Measurements from ENCODE around the gene UBL4B.

The UBL4B gene

GRCh38 chr1:110067893-110068645 is 44.2 kb upstream of the UBL4B start:
- WGBS (ENCODE audit: insufficient coverage): 6% methylated on average over 65 of the region's 68 CpGs
- Histone ChIP-seq H3K9me3 (ENCODE audit: control extremely low read depth in 1 of 5, control insufficient read depth in 4 of 5, insufficient read depth in 2 of 5, low read depth in 1 of 5, low read length in 4 of 5) (no peaks in the 10 kb centered on the region), H3K4me1 (ENCODE audit: control extremely low read depth in 1 of 4, control insufficient read depth in 4 of 4, insufficient read depth in 4 of 4, low read length in 3 of 4) (peaks cover 0 to 36% (median 22%) of the 10 kb centered on the region in 4 experiments), H3K36me3 (ENCODE audit: control insufficient read depth in 4 of 4, insufficient read depth in 4 of 4, low read length in 3 of 4) (no peaks in the 10 kb centered on the region), H3K27ac (ENCODE audit: insufficient read depth in 1 of 2, low read depth in 1 of 2, low read length in 2 of 2, poor library complexity in 1 of 2, severe bottlenecking in 2 of 2) (no peak overlapping the region), H3K27me3 (replicated peaks in 2 of 5; ENCODE audit: control insufficient read depth in 4 of 5, insufficient read depth in 5 of 5, low read length in 4 of 5) (peaks cover 4 to 81% (median 51%) of the 10 kb centered on the region in 5 experiments), H3K4me3 (ENCODE audit: control insufficient read depth in 1 of 7, extremely low read depth in 1 of 7, insufficient read depth in 4 of 7, low read depth in 2 of 7, low read length in 6 of 7) (peak overlapping the region in 5 of 7 experiments; percentile 16 to 42 (median 38))
- ChIA-PET CTCF (interaction anchor here (1.3 to 6.7 kb wide), 5 partner anchors 8 to 37 kb away, joined by 5 to 44 read pairs (median 20); no protein-coding TSS in a partner anchor), POLR2A (no interaction called here)
- peak in 2 of 3 donors; percentile 40 to 57 for DNase-seq

- CTCF ChIA-PET: interaction anchor here (0.9 to 1.4 kb wide), 3 partner anchors 9 to 19 kb away, joined by 3 to 6 read pairs (median 5); no protein-coding TSS in a partner anchor
- POLR2A ChIA-PET: no interaction called here
- Histone ChIP-seq H3K27me3 (replicated peaks in 2 of 5; ENCODE audit: control insufficient read depth in 4 of 5, insufficient read depth in 5 of 5, low read length in 4 of 5) (peaks cover 8 to 89% (median 56%) of the 10 kb centered on the region in 5 experiments), H3K27ac (ENCODE audit: insufficient read depth in 1 of 2, low read depth in 1 of 2, low read length in 2 of 2, poor library complexity in 1 of 2, severe bottlenecking in 2 of 2) (no peak overlapping the region), H3K4me3 (ENCODE audit: control insufficient read depth in 1 of 7, extremely low read depth in 1 of 7, insufficient read depth in 4 of 7, low read depth in 2 of 7, low read length in 6 of 7) (peak overlapping the region in 4 of 7 experiments; percentile 4 to 42 (median 27)), H3K9me3 (ENCODE audit: control extremely low read depth in 1 of 5, control insufficient read depth in 4 of 5, insufficient read depth in 2 of 5, low read depth in 1 of 5, low read length in 4 of 5) (no peaks in the 10 kb centered on the region), H3K36me3 (ENCODE audit: control insufficient read depth in 4 of 4, insufficient read depth in 4 of 4, low read length in 3 of 4) (no peaks in the 10 kb centered on the region), H3K4me1 (ENCODE audit: control extremely low read depth in 1 of 4, control insufficient read depth in 4 of 4, insufficient read depth in 4 of 4, low read length in 3 of 4) (peaks cover 0 to 36% (median 22%) of the 10 kb centered on the region in 4 experiments)
- WGBS (ENCODE audit: insufficient coverage): 5% methylated on average over 54 of the region's 68 CpGs
- DNase-seq: peak; percentile 22 to 59 (median 56)
These were observed 43.4 kb upstream of the UBL4B start for GRCh38 chr1:110068646-110069403.

- no peaks in the 10 kb centered on the region for H3K9me3 ChIP-seq (ENCODE audit: control extremely low read depth in 1 of 5, control insufficient read depth in 4 of 5, insufficient read depth in 2 of 5, low read depth in 1 of 5, low read length in 4 of 5)
- ChIA-PET CTCF (interaction anchor here (0.9 to 1.4 kb wide), 3 partner anchors 10 to 19 kb away, joined by 3 to 6 read pairs (median 5); no protein-coding TSS in a partner anchor), POLR2A (no interaction called here)
- peak overlapping the region in 4 of 7 experiments; percentile 15 to 55 (median 42) for H3K4me3 ChIP-seq (ENCODE audit: control insufficient read depth in 1 of 7, extremely low read depth in 1 of 7, insufficient read depth in 4 of 7, low read depth in 2 of 7, low read length in 6 of 7)
- H3K27ac ChIP-seq (ENCODE audit: insufficient read depth in 1 of 2, low read depth in 1 of 2, low read length in 2 of 2, poor library complexity in 1 of 2, severe bottlenecking in 2 of 2): no peak overlapping the region
- peaks cover 8 to 94% (median 62%) of the 10 kb centered on the region in 5 experiments for H3K27me3 ChIP-seq (replicated peaks in 2 of 5; ENCODE audit: control insufficient read depth in 4 of 5, insufficient read depth in 5 of 5, low read length in 4 of 5)
- H3K4me1 ChIP-seq (ENCODE audit: control extremely low read depth in 1 of 4, control insufficient read depth in 4 of 4, insufficient read depth in 4 of 4, low read length in 3 of 4): peaks cover 0 to 36% (median 22%) of the 10 kb centered on the region in 4 experiments
- no peaks in the 10 kb centered on the region for H3K36me3 ChIP-seq (ENCODE audit: control insufficient read depth in 4 of 4, insufficient read depth in 4 of 4, low read length in 3 of 4)
- peak; percentile 18 to 67 (median 60) for DNase-seq
- 5% methylated on average over 54 of the region's 64 CpGs for WGBS (ENCODE audit: insufficient coverage)
These were observed 42.6 kb upstream of the UBL4B start for GRCh38 chr1:110069404-110070281.

GRCh38 chr1:110070282-110070669 is 42.0 kb upstream of the UBL4B start:
- H3K9me3 ChIP-seq (ENCODE audit: control extremely low read depth in 1 of 5, control insufficient read depth in 4 of 5, insufficient read depth in 2 of 5, low read depth in 1 of 5, low read length in 4 of 5): no peaks in the 10 kb centered on the region
- no peaks in the 10 kb centered on the region for H3K36me3 ChIP-seq (ENCODE audit: control insufficient read depth in 4 of 4, insufficient read depth in 4 of 4, low read length in 3 of 4)
- DNase-seq: peak in 1 of 3 donors; percentile 13
- CTCF ChIA-PET: interaction anchor here (1.4 to 10.2 kb wide), 3 partner anchors 11 to 36 kb away, joined by 6 to 58 read pairs (median 6); no protein-coding TSS in a partner anchor
- no peak overlapping the region for H3K27ac ChIP-seq (ENCODE audit: insufficient read depth in 1 of 2, low read depth in 1 of 2, low read length in 2 of 2, poor library complexity in 1 of 2, severe bottlenecking in 2 of 2)
- peaks cover 0 to 36% (median 22%) of the 10 kb centered on the region in 4 experiments for H3K4me1 ChIP-seq (ENCODE audit: control extremely low read depth in 1 of 4, control insufficient read depth in 4 of 4, insufficient read depth in 4 of 4, low read length in 3 of 4)
- H3K4me3 ChIP-seq (ENCODE audit: control insufficient read depth in 1 of 7, extremely low read depth in 1 of 7, insufficient read depth in 4 of 7, low read depth in 2 of 7, low read length in 6 of 7): peak overlapping the region in 4 of 7 experiments; percentile 15 to 55 (median 42)
- POLR2A ChIA-PET: no interaction called here
- WGBS (ENCODE audit: insufficient coverage): under 1% methylated on average over 36 of the region's 52 CpGs
- H3K27me3 ChIP-seq (replicated peaks in 2 of 5; ENCODE audit: control insufficient read depth in 4 of 5, insufficient read depth in 5 of 5, low read length in 4 of 5): peaks cover 8 to 94% (median 61%) of the 10 kb centered on the region in 5 experiments

- POLR2A ChIA-PET: no interaction called here
- Histone ChIP-seq H3K36me3 (ENCODE audit: control insufficient read depth in 4 of 4, insufficient read depth in 4 of 4, low read length in 3 of 4) (no peaks in the 10 kb centered on the region), H3K27ac (ENCODE audit: insufficient read depth in 1 of 2, low read depth in 1 of 2, low read length in 2 of 2, poor library complexity in 1 of 2, severe bottlenecking in 2 of 2) (no peak within 1 kb of the TSS), H3K4me3 (ENCODE audit: control insufficient read depth in 1 of 7, extremely low read depth in 1 of 7, insufficient read depth in 4 of 7, low read depth in 2 of 7, low read length in 6 of 7) (peak within 1 kb of the TSS in 4 of 7 experiments; percentile 15 to 55 (median 42)), H3K9me3 (ENCODE audit: control extremely low read depth in 1 of 5, control insufficient read depth in 4 of 5, insufficient read depth in 2 of 5, low read depth in 1 of 5, low read length in 4 of 5) (no peaks in the 10 kb centered on the region), H3K27me3 (replicated peaks in 2 of 5; ENCODE audit: control insufficient read depth in 4 of 5, insufficient read depth in 5 of 5, low read length in 4 of 5) (peaks cover 8 to 92% (median 58%) of the 10 kb centered on the region in 5 experiments), H3K4me1 (ENCODE audit: control extremely low read depth in 1 of 4, control insufficient read depth in 4 of 4, insufficient read depth in 4 of 4, low read length in 3 of 4) (peaks cover 0 to 36% (median 22%) of the 10 kb centered on the region in 4 experiments)
- whole genome bisulfite sequencing (ENCODE audit: insufficient coverage): 29% methylated on average over 1 of the region's 27 CpGs
- CTCF ChIA-PET: interaction anchor here (1.0 to 10.2 kb wide), 9 partner anchors 10 to 36 kb away, joined by 3 to 58 read pairs (median 5); partner anchors contain the start of gene STRIP1
- DNase-seq: no peak
These were observed 41.5 kb upstream of the UBL4B start, which contains the start of gene ALX3 for GRCh38 chr1:110070671-110071242. TSS of gene ALX3 (minus strand) at chr1:110070672. CDS start at chr1:110070612, 60 bp downstream.

GRCh38 chr1:110074166-110074565 is 38.1 kb upstream of the UBL4B start:
- Histone ChIP-seq H3K27me3 (replicated peaks in 2 of 5; ENCODE audit: control insufficient read depth in 4 of 5, insufficient read depth in 5 of 5, low read length in 4 of 5) (peaks cover 8 to 65% (median 52%) of the 10 kb centered on the region in 5 experiments), H3K36me3 (ENCODE audit: control insufficient read depth in 4 of 4, insufficient read depth in 4 of 4, low read length in 3 of 4) (no peaks in the 10 kb centered on the region)
- POLR2A ChIA-PET: no interaction called here

More at GRCh38 chr1:110074166-110074565, 38.1 kb upstream of the UBL4B start:
- no peak overlapping the region for H3K4me3 ChIP-seq (ENCODE audit: control insufficient read depth in 1 of 7, extremely low read depth in 1 of 7, insufficient read depth in 4 of 7, low read depth in 2 of 7, low read length in 6 of 7)
- CTCF ChIA-PET: interaction anchor here (10.2 kb wide), 1 partner anchor 16 kb away, joined by 58 read pairs; no protein-coding TSS in a partner anchor
- no peak overlapping the region for H3K27ac ChIP-seq (ENCODE audit: insufficient read depth in 1 of 2, low read depth in 1 of 2, low read length in 2 of 2, poor library complexity in 1 of 2, severe bottlenecking in 2 of 2)
- H3K9me3 ChIP-seq (ENCODE audit: control extremely low read depth in 1 of 5, control insufficient read depth in 4 of 5, insufficient read depth in 2 of 5, low read depth in 1 of 5, low read length in 4 of 5): no peaks in the 10 kb centered on the region
- peaks cover 0 to 18% (median 8%) of the 10 kb centered on the region in 4 experiments for H3K4me1 ChIP-seq (ENCODE audit: control extremely low read depth in 1 of 4, control insufficient read depth in 4 of 4, insufficient read depth in 4 of 4, low read length in 3 of 4)
- no peak for DNase-seq
- 86% methylated on average over 1 of the region's 4 CpGs for WGBS (ENCODE audit: insufficient coverage)
